Heart left ventricle (tissue), 16 donors: ENCODE data around the gene CD247. TPM values are rescaled to one million over a fixed set of nuclear protein-coding genes. Genes with fewer than 3 reads are reported as not detected.

ENCODE experiments used
- ATAC-seq, 4 donors: fragments of 200-7000 bp; cut with Tn5 transposase; one replicate each; pipeline ENCODE4 v1.9.1; 2020 to 2022; ENCODE audit warnings: moderate library complexity in 4 of 4, mild to moderate bottlenecking in 3 of 4, moderate number of reproducible peaks in 1 of 4
- DNase-seq, 5 donors: peaks; one replicate each; pipeline ENCODE4 v3.0.0-alpha.2; 2020
- H3K27ac ChIP-seq, 12 donors: fragments of 200-600 bp; sonication (generic) in 4 of 12; one replicate each; pipeline versions ENCODE4 v1.5.0 to v1.8.0; 2016 to 2022; ENCODE audit warnings: mild to moderate bottlenecking in 2 of 12
- H3K27me3 ChIP-seq, 9 donors: fragments of 200-600 bp; sonication (generic) in 2 of 9; one replicate each; pipeline versions ENCODE4 v1.5.1 to v1.8.0; 2016 to 2022; ENCODE audit warnings: mild to moderate bottlenecking in 3 of 9
- H3K36me3 ChIP-seq, 9 donors: fragments of 200-600 bp; sonication (generic) in 2 of 9; one replicate each; pipeline versions ENCODE4 v1.5.0 to v1.8.0; 2018 to 2022; ENCODE audit warnings: mild to moderate bottlenecking in 2 of 9
- H3K4me1 ChIP-seq, 12 donors: fragments of 200-600 bp; sonication (generic) in 4 of 12; one replicate each; pipeline versions ENCODE4 v1.5.0 to v1.8.0; 2016 to 2022; ENCODE audit warnings: mild to moderate bottlenecking in 3 of 12
- H3K4me3 ChIP-seq, 12 donors: fragments of 200-600 bp; sonication (generic) in 4 of 12; one replicate each; pipeline versions ENCODE4 v1.5.0 to v1.8.0; 2017 to 2022; ENCODE audit warnings: mild to moderate bottlenecking in 9 of 12, moderate library complexity in 4 of 12
- H3K9me3 ChIP-seq, 12 donors: fragments of 200-600 bp; sonication (generic) in 4 of 12; one replicate each; pipeline versions ENCODE4 v1.5.0 to v1.8.0; 2016 to 2022; ENCODE audit warnings: mild to moderate bottlenecking in 1 of 12
- CTCF ChIP-seq, 12 donors: fragments of 200-600 bp; sonication (generic) in 4 of 12; IDR thresholded peaks; one replicate each; pipeline versions ENCODE4 v1.5.0 to v1.8.0; 2018 to 2022; ENCODE audit warnings: antibody characterized with exemption in 12 of 12, mild to moderate bottlenecking in 5 of 12
- POLR2A ChIP-seq, 2 donors: fragments of 450-650 bp; IDR thresholded peaks; one replicate each; pipeline ENCODE4 v1.6.1; 2017; ENCODE audit warnings: antibody characterized with exemption in 2 of 2, mild to moderate bottlenecking in 2 of 2, moderate library complexity in 2 of 2
- WGBS, 4 donors: extraction: QIAGEN DNeasy Blood & Tissue Kit in 2 of 4; methylation state at CpG; one replicate each; pipeline versions ENCODE4 v1.1.5 to v1.1.7; 2013 to 2018; 5-methylcytosine and 5-hydroxymethylcytosine counted together
- intact Hi-C, 10 donors: fragments of 100-400 bp; cut with DNase I; formaldehyde crosslinking; loops; one replicate each; pipeline versions ENCODE4 v1.11.1 to v1.14.2; 2022
- polyA plus RNA-seq, 2 donors: library from polyadenylated mRNA; stranded (reverse); fragments of 200-250 nt; gene quantifications; one replicate each; pipeline ENCODE4 v1.2.3, GENCODE V29; 2013
- total RNA-seq, 9 donors: library from RNA; depleted of rRNA in 2 of 9; stranded (reverse); fragments of >200 nt in 2 of 9; fragmentation: NEBNext Ultra II Directional in 3 of 9; extraction: Animal tissue kit (Norgen Biotek cat#: 25700) in 3 of 9; gene quantifications; one replicate each; pipeline versions ENCODE4 v1.1.0 to v1.2.4, GENCODE V29; 2016 to 2023
- donor health status: ischemic (EF 13 %, LVEDD 7.1; RV severe dilation, severe dysfunction).
- donor health status: healthy with polysubstance abuse.
- donor health status: DM: no; HTN: yes; CAD: no.
- donor health status: DM: no; HTN: no; CAD: no.
- donor health status: ischemic (EF 25% LVEDD 6.9; RV normal size, moderate dysfunction).
- donor health status: ischemic (EF 25% LVEDD 5.7; RV mildly dilated, moderate dysfunction).
- donor health status: healthy.
- donor health status: DM: yes; HTN: yes; CAD: no.
- donor health status: ischemic (EF 35%, LVEDD 5.7; RV mildly dilated, moderate dysfunction).
- donor health status: nonischemic (EF 11% LVEDD 7.7; RV severe dilation, severe dysfunction).
- donor health status: DM: yes; HTN: yes; CAD: no.
- donor health status: PGD.
- donor health status: ischemic (EF 29% LVEDD 5.4; RV normal size, mild dysfunction).
- donor health status: nonischemic (EF 23%, LVEDD 6.1; RV moderate dilation, normal function).

Gene CD247
- total and polyA plus RNA-seq, 11 donors: 0.19 to 7.6 (median 0.47) TPM; not detected in 1

- peak in 2 of 5 donors; percentile 27 to 39 for DNase-seq
- 80 to 83% (median 81%) methylated on average over 5 of the region's 5 CpGs for WGBS, 4 donors
- TF ChIP-seq CTCF (IDR thresholded peaks at IDR 0.05) (no peak), POLR2A (IDR thresholded peaks at IDR 0.05) (no peak)
Measured at GRCh38 chr1:167564612-167565270, 46.4 kb upstream of the CD247 start.

GRCh38 chr1:167563579-167564246, 45.4 kb upstream of the CD247 start:
- H3K4me1 ChIP-seq: peaks cover 0 to 52% (median 16%) of the 10 kb centered on the region in 12 donors
- no peaks in the 10 kb centered on the region for H3K9me3 ChIP-seq
- no peak overlapping the region for H3K4me3 ChIP-seq
- 66 to 75% (median 70%) methylated on average over 7 of the region's 7 CpGs for WGBS, 4 donors
- peak; percentile 46 to 87 (median 68) for ATAC-seq
- H3K27me3 ChIP-seq: no peaks in the 10 kb centered on the region
- intact Hi-C loops: no loop called here
- H3K36me3 ChIP-seq: no peaks in the 10 kb centered on the region
- DNase-seq: peak in 3 of 5 donors; percentile 35 to 56 (median 39)
- H3K27ac ChIP-seq: peak overlapping the region in 1 of 12 donors; percentile 77
- TF ChIP-seq CTCF (IDR thresholded peaks at IDR 0.05): no peak
- TF ChIP-seq POLR2A (IDR thresholded peaks at IDR 0.05): no peak

More at GRCh38 chr1:167564612-167565270, 46.4 kb upstream of the CD247 start:
- intact Hi-C loops: no loop called here
- peaks cover 0 to 52% (median 16%) of the 10 kb centered on the region in 12 donors for H3K4me1 ChIP-seq
- no peaks in the 10 kb centered on the region for H3K27me3 ChIP-seq
- no peaks in the 10 kb centered on the region for H3K36me3 ChIP-seq
- no peak overlapping the region for H3K4me3 ChIP-seq
- H3K9me3 ChIP-seq: no peaks in the 10 kb centered on the region
- H3K27ac ChIP-seq: peak overlapping the region in 1 of 12 donors; percentile 77
- peak; percentile 41 to 62 (median 47) for ATAC-seq

- intact Hi-C loops: no loop called here
- Histone ChIP-seq H3K27ac (peak overlapping the region in 1 of 12 donors; percentile 51), H3K27me3 (no peaks in the 10 kb centered on the region), H3K4me1 (peaks cover 0 to 52% (median 16%) of the 10 kb centered on the region in 12 donors), H3K9me3 (no peaks in the 10 kb centered on the region), H3K36me3 (no peaks in the 10 kb centered on the region), H3K4me3 (no peak overlapping the region)
- TF ChIP-seq CTCF (IDR thresholded peaks at IDR 0.05) (no peak), POLR2A (IDR thresholded peaks at IDR 0.05) (no peak)
- 89 to 96% (median 91%) methylated on average over 1 of the region's 1 CpG for WGBS, 4 donors
- ATAC-seq (no peak), DNase-seq (no peak)
Measured at GRCh38 chr1:167562702-167563101, 44.4 kb upstream of the CD247 start.

GRCh38 chr1:167561753-167562152, 43.4 kb upstream of the CD247 start:
- no peaks in the 10 kb centered on the region for H3K27me3 ChIP-seq
- no peak for TF ChIP-seq CTCF (IDR thresholded peaks at IDR 0.05)
- TF ChIP-seq POLR2A (IDR thresholded peaks at IDR 0.05): no peak
- no peaks in the 10 kb centered on the region for H3K36me3 ChIP-seq
- 86 to 98% (median 91%) methylated on average over 6 of the region's 6 CpGs for WGBS, 4 donors
- DNase-seq: no peak
- no peaks in the 10 kb centered on the region for H3K9me3 ChIP-seq
- H3K4me3 ChIP-seq: no peak overlapping the region
- H3K27ac ChIP-seq: no peak overlapping the region
- ATAC-seq: no peak
- intact Hi-C loops: no loop called here
- peaks cover 0 to 42% (median 11%) of the 10 kb centered on the region in 12 donors for H3K4me1 ChIP-seq
